ENCODE results near the gene ATP11A. TPM values are rescaled to one million over a fixed set of nuclear protein-coding genes. Genes with fewer than 3 reads are reported as not detected.

ATP11A gene
- total RNA-seq, 2 experiments from 2014 or later = 28.8 to 30.2 TPM

GRCh38 chr13:112775791-112776279 lies 86.0 kb downstream of the ATP11A start:
- Mint-ChIP-seq H3K4me3 (no peak overlapping the region), H3K4me1 (ENCODE audit: low read depth) (peaks cover 2% of the 10 kb centered on the region), H3K9me3 (no peaks in the 10 kb centered on the region), H3K36me3 (ENCODE audit: low read depth) (no peaks in the 10 kb centered on the region), H3K27me3 (no peaks in the 10 kb centered on the region), H3K27ac (no peak overlapping the region)
- intact Hi-C loops (cut with micrococcal nuclease) = no loop called here
- TF ChIP-seq CTCF (IDR thresholded peaks at IDR 0.05) = no peak
- CTCF ChIA-PET = interaction anchor here (1.3 kb wide), 1 partner anchor 135 kb away, joined by 3 read pairs; no protein-coding TSS in a partner anchor
- no peak for DNase-seq
- no peak for ATAC-seq
- POLR2A ChIA-PET = no interaction called here

- DNase-seq = no peak
- intact Hi-C loops (cut with micrococcal nuclease) = no loop called here
- H3K9me3 Mint-ChIP-seq = no peaks in the 10 kb centered on the region
- no peak overlapping the region for H3K4me3 Mint-ChIP-seq
- H3K4me1 Mint-ChIP-seq (ENCODE audit: low read depth) = peaks cover 2% of the 10 kb centered on the region
- POLR2A ChIA-PET = no interaction called here
- no peak for ATAC-seq
- no peak for TF ChIP-seq CTCF (IDR thresholded peaks at IDR 0.05)
- CTCF ChIA-PET = no interaction called here
- no peaks in the 10 kb centered on the region for H3K27me3 Mint-ChIP-seq
- no peak overlapping the region for H3K27ac Mint-ChIP-seq
- no peaks in the 10 kb centered on the region for H3K36me3 Mint-ChIP-seq (ENCODE audit: low read depth)
Measured at GRCh38 chr13:112776354-112776753, 86.5 kb downstream of the ATP11A start.

GRCh38 chr13:112776971-112777370 lies 87.1 kb downstream of the ATP11A start:
- ChIA-PET CTCF (no interaction called here), POLR2A (no interaction called here)
- DNase-seq (no peak), ATAC-seq (no peak)
- no peaks in the 10 kb centered on the region for H3K36me3 Mint-ChIP-seq (ENCODE audit: low read depth)
- peaks cover 2% of the 10 kb centered on the region for H3K4me1 Mint-ChIP-seq (ENCODE audit: low read depth)
- no peak for TF ChIP-seq CTCF (IDR thresholded peaks at IDR 0.05)
- H3K4me3 Mint-ChIP-seq = no peak overlapping the region
- no peaks in the 10 kb centered on the region for H3K27me3 Mint-ChIP-seq
- intact Hi-C loops (cut with micrococcal nuclease) = no loop called here
- no peak overlapping the region for H3K27ac Mint-ChIP-seq
- no peaks in the 10 kb centered on the region for H3K9me3 Mint-ChIP-seq

- CTCF ChIA-PET = no interaction called here
- DNase-seq = no peak
- ATAC-seq = no peak
- intact Hi-C loops (cut with micrococcal nuclease) = no loop called here
- POLR2A ChIA-PET = no interaction called here
- no peak for TF ChIP-seq CTCF (IDR thresholded peaks at IDR 0.05)
- Mint-ChIP-seq H3K4me3 (no peak overlapping the region), H3K4me1 (ENCODE audit: low read depth) (peaks cover 2% of the 10 kb centered on the region), H3K27me3 (no peaks in the 10 kb centered on the region), H3K36me3 (ENCODE audit: low read depth) (no peaks in the 10 kb centered on the region), H3K9me3 (no peaks in the 10 kb centered on the region), H3K27ac (no peak overlapping the region)
Measured at GRCh38 chr13:112777637-112778406, 88.0 kb downstream of the ATP11A start.

- ChIA-PET CTCF (no interaction called here), POLR2A (no interaction called here)
- ATAC-seq (no peak), DNase-seq (no peak)
- Mint-ChIP-seq H3K27me3 (no peaks in the 10 kb centered on the region), H3K4me3 (no peak overlapping the region), H3K36me3 (ENCODE audit: low read depth) (no peaks in the 10 kb centered on the region), H3K27ac (no peak overlapping the region), H3K9me3 (no peaks in the 10 kb centered on the region), H3K4me1 (ENCODE audit: low read depth) (peaks cover 8% of the 10 kb centered on the region)
- no peak for TF ChIP-seq CTCF (IDR thresholded peaks at IDR 0.05)
- intact Hi-C loops (cut with micrococcal nuclease) = no loop called here
Measured at GRCh38 chr13:112779856-112780604, 90.2 kb downstream of the ATP11A start.
